Stimulated activated CD8-positive, alpha-beta memory T cell treated with anti-CD3 and anti-CD28 coated beads, Interleukin-2, amount 100 ng/mL, for 1 hour (primary cell): ENCODE measurements around the gene BET1.
"Not testable (repeated sequence)": the region's sequence is repeated elsewhere in the genome, so short reads cannot be mapped to it uniquely, and the experiment has no call there.

ENCODE experiments used
- DNase-seq, 2 donors: peaks; one replicate each; pipeline ENCODE4 v3.0.0-alpha.2; 2020; ENCODE audit warnings: low read depth in 2 of 2

BET1 gene, protein sequence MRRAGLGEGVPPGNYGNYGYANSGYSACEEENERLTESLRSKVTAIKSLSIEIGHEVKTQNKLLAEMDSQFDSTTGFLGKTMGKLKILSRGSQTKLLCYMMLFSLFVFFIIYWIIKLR

DNA sequence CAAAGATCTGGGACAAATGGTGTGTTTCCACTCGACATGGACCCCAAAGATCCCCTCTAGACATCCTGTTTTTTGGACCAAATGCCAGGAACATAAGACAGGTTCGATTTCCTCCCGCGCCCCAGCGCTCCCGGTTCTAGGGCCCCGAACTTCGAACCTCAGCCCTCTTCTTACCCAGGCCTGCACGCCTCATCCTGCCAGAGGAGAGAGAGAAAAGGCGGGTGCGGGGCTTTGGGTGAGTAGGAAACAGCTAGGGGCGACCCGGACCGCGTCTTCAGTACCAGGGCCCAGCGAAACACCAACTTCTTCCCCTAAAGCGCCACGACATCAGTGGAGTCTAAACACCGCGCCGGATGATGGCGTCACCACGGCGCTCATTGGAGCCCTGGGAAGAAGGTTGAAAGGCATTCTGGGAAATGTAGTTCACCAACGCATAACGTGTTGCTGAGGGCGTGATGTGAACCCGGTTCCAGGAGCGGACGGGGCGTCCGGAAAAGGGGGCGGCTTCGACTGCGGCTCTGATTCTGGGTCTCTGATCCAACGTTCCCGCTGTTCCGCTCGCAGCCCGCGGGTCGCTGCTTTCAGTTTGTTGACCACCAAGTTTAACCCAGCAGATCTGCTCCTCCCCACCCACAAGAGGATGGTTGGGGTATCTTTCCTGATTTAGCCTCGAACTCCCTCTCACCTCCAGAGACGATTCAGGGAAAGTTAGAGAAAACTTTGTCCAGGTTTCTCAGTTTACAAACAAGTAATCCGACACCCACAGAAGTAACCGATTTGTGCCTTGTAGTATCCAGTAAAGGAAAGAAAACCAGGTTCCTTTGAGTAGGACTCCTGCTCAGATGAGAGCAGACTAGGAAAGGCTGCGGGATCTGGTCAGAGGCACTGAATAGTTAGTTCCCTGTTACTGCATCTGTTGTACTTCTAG is at the start of gene BET1:
Gene BET1, minus strand, starts transcription at position 332 of the 928 bp plus-strand sequence. Its CDS starts 139 bp downstream, at position 193.
- DNase-seq, result peak; percentile 84 to 85

DNA sequence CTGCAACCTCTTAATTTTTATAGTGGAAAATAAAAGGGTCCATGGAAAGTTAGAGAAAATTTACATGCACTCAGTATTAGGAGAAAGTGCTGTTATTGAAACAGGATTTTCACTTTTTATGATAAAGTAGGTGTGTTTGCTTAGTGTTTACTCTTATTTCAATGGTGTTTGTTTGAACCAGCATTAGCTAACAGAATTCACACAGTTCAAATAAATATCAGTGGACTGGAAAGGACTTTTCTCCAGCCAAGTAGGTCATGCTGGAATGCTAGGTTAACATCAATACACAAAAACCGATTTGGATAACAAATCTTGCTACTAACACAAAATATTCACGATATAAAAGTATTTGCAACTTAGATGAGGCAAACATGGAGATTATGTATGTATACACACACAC is 49.4 kb upstream of the BET1 start:
- DNase-seq, result no peak

DNA sequence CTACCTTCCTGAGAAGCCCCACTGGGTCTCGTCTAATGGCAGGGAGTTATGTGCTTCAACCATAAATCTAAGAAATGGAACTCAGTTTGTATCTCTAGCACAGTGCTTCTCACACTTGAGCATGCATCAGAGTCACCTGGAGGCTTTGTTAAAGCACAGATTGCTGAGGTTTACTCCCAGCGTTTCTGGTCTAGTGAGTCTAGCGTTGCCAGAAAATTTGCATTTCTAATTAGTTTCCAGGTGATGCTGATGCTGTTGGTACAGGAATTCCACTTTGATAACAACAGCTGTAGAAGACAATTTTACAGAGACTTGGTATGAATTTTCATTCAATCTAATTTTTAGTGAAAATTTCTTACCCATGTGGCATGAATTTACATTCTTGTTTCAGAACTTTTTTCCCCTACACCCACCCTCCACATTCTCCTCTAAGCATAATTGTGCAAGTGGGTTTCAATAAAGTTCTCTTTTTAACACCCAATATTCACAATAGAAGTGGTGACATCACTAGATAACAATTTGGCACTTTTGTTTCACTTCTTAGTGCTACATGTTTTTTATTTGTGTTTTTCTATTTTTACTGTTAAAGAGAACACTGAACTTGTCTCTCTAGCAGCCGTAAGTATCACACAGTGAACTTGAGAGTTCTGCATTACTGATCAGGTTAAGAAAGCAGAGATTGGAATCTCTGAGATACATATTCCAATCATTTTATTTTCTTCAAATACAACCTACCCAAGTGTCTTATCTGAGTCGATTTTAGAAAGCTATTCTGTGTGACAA is 48.4 kb upstream of the BET1 start:
- DNase-seq, result no peak

DNA sequence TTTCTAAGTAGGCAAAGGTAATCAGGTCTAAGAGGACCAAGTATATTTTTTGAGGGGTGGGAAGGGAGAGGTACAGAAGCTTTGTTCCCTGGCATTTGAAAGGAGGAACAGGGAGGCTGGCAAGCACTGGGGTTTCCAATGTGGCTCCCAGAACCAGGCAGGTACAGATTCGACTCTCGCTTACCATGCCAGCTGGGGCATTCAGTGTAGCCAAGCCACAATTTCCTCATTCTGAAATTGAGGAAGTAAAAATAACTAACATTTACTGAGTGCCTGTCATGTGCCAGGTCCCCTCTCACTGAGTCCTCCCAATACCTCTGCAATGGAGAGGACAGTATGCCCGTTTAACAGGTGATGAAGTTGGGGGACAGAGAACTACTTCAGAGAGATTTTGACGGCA is 45.9 kb upstream of the BET1 start:
- no peak for DNase-seq

DNA sequence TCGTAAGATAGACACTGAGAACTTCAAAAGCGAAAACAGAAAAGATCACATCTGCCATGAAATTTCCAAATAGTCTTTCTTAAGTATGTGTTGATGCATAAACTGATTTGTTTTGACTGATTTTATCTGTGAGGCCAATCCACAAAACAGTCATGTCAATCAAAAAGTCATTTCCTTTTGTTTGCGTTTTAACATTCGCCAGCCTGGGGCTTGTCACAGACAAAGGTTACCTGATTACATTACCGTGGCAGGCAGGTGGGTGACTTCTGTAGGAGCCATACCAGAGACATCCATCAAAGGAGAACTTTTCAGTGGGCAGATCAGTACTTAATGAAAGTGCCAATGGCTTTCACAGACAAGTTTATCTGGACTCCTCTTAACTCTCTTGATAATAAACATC is 45.5 kb upstream of the BET1 start:
- no peak for DNase-seq

DNA sequence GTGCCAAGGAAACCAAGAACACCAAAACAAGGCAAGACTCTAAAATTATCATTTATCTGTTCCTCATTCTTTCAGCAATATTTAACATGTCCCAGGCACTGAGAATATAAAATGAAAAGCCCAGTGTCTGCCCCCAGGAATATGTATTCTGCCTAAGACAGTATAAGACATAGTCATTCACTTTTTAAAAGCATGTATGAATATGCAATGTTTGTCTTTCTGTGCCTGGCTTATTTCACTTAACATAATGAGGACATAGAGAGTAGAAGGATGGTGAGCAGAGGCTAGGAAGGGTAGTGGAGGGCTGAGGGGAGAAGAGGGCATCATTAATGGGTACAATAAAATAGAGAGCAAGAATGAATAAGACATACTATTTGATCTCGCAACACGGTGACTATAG is 44.6 kb upstream of the BET1 start:
- DNase-seq, result no peak

DNA sequence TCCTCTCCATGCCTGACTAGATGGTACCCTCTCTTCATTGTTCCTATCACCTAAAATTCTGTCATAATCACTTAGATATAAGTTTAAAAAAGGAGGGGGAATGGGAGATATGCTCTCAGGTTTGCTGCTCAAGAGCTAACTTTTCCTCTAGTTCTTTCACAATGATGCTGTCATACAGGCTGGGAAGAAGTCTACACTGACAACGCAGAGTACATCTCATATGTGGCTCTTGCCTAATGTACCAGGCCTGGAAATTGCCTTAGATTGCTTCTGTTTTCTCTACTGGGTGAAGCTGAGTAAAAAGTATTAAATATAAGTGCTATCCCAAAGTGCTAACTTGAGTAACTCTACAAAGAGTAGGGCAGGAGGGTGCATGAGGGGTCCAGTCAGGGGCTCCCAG is 43.8 kb upstream of the BET1 start:
- DNase-seq, result no peak

DNA sequence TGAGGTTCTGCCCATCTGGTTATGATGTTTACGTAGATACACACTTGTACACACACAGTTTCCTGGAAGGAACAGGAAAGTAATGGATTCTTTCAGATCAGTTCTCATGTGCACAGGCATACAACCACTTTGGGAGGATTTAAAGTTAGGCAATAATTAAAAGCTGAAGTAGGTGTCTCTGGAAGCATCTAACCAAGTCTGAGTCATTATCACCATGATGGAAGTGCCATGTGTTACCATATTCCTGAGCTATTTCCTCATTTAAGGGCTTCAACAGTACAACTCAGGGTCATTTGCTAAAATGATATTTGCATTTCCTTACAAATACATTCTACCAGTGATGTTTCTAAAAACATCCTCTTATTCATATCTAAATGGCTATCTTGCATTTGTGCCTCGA is 41.4 kb upstream of the BET1 start:
- no peak for DNase-seq

DNA sequence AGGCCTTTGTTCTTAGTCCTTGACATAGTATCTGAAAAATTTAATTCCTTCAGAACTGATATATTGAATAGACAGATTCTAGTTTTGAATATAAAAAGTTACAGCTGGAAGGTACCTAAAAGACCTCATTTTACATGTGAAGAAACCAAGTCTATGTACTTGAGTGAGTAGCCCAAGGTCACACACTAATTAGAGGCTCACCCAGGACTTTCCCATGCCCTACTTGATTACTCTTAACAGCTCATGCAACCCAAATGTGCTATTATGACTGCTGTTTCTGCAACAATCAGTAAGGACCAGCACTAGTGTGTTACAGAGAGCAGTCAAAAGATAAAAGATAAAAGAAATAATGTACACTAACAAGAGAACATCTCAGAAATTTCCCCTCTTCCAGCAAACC is 40.7 kb upstream of the BET1 start:
- DNase-seq, result no peak

DNA sequence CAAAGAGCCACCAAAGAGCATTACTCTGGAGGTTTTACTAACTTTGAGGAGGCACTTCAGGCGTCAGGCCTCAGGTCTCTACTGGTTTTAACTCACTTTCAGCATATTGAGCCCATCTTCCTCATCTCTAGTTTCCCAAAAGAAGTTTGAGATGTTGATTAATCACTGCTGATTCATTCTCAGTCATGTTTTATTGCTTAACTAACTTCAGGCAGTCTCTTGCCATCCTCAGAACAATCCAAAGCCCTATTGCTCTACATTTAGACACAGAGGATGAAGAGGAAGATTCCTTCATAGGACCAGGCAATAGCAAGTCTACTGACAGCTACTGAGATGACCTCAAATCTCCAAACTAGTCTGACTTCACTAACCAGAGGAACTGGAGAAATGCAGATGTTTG is 39.1 kb upstream of the BET1 start:
- DNase-seq, result no peak

DNA sequence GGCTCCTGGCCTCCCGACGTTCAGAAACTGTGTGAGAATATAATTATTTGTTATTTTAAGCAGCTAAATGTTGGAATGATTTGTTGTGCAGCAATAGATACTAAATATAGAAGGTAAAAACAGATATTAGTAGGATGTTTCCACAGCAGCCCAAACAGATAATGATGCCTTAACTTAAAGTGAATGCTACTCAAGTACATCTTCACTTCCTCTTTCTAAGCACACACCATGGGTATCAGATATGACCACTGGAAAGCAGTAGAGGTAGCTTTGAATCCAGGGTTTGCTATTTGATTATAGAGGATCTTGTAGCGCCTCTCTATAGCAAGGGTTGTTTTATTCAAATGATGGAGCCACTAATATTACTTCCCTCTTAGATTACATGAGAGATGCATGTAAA is 38.2 kb upstream of the BET1 start:
- DNase-seq, result no peak

DNA sequence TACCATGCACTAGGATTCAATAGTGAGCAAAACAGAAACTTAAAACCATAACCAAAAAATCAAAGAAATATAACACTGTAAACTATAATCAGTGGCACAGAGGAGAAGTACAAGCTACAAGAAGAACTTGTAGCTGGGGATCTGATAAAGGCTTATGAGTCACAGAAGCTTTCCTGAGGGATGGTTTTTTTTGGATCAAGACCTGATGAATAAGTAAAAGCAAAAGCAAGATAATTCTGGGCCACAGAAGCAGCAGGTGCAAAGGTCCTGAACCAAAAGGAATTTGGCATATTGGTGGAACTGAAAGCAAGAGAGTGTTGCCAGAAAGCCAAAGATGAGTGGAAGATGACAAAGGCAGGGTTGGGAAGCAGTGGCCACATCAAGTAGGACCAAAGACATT is 37.4 kb upstream of the BET1 start:
- no peak for DNase-seq

DNA sequence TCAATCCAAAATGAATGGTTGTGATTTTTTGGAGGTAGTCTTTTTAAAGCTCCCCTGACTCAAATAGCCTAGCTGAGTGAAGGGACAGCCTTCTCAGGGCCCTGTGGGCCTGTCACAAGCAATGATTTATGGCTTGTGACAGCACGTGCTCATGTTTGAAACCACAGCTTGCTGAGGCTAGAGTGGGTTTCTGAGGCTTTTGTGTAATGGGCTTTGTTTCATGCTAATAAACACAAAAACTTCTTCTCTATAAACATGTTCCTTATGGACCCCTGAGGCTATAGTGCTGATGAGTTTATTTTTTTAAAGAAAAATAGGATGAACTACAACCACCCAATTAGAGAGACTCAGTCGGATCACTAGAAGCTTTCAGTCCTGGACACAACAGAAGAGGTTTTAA is 36.1 kb upstream of the BET1 start:
- DNase-seq, result no peak

DNA sequence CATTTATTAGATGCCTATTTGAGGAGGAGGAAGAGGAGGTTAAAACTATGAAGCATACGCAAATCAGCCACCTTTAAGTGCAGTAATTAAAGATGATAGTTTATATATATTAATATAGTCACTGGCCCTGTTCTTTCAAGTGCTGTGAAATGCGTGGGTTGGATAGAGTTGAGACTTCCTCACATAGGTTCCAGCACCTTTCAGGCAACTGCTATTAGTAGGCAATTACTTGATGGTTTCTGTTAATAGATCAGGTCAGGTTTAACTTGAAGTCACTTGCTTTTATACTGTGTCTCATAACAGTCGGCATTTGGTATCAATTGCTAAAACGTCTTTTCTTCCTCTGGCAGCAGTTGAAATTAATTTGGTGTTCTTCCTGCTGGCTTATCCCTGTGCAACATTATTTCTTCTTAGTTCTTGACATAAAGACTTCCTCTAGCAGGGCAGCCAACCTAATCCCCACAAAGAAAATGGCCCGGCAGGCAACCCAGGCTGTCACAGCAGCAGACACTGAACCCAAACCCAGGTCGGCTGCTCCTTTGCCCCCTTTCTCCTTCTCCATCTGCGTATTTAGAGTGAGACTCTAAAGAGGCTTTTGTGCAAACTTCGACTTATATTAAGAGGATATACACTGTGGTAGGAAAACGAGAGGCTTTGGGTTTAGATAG is 35.3 kb upstream of the BET1 start:
- DNase-seq, result no peak

DNA sequence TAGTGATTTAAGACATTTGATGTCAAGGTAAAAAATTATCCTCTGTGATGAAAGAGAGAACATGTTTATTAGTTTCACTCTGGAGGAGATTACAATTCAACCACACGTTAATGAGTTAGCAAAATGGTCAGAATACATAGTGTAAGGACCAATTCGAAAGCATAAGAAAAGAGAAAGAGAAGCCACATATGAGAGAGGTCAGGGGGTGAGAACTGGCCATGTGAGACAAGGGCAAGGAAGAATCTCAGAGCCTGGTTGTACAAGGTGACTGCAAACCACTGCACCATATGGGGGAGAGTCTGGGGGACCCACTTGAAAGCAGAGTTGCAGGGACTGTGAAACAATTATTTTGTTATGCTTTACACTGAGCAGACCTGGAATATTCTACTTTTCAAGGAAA is 27.7 kb upstream of the BET1 start:
- no peak for DNase-seq

DNA sequence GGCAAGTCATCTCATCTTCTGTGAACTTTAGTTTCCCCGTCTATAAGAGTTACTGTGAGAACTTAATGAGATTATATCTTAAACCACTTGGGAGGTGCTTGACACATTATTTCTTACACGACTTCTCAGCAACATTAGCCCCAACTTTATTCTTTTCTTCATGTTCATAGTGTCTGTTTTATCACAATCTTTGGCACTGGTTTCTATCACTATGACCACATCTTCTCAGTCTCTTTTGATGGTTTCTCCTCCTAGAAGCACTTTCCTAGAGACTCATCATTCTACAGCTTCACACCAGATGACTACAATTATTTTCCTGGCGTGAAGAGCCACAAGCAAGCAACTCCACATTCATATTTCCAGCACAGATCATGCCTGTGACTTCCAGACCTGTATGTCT is 26.5 kb upstream of the BET1 start:
- DNase-seq, result no peak

DNA sequence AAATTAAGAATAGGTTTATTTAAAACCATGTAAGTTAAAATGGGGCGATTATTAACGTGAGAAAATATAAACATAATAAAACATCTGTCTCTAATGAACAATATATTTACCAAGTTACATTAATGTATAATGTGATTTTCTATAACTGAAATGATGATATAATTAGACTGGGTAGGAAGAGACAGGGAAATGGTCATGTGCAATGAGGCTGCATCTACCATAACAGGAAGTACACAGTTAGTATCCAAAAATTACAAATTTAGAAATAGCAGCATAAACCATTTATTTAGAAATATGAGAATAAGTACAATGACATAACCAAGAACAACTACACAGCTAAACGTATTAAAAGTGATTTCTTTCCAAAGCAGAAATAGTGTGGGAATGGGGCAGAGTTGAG is 25.8 kb upstream of the BET1 start:
- no peak for DNase-seq

DNA sequence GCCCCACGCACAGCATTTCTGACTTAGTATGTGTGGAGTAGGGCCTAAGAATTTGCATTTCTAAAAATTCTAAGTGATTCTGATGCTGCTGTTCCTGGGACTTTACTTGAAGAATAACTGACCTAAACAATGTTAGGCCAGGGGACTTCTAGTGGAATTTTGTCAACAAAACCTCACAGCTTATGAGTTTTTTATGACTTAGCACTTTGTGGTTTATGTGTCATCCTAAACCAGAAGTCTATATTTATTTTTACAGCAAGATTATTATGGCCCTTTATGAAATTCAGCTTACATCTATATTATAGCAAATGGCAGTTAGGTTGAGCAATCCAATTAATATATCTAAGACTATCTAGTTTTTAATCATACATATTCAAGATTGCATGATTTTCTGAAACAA is 24.6 kb upstream of the BET1 start:
- no peak for DNase-seq

DNA sequence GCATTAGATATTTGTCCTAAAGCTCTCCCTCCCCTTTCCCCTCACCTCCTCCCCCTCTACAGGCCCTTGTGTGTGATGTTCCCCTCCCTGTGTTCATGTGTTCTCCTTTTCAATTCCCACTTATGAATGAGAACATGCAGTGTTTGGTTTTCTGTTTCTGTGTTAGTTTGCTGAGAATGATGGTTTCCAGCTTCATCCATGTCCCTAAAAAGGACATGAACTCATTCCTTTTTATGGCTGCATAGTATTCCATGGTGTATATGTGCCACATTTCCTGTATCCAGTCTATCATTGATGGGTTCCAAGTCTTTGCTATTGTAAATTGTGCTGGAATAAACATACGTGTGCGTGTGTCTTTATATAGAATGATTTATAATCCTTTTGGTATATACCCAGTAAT is 22.5 kb upstream of the BET1 start:
- not testable (repeated sequence) for DNase-seq

DNA sequence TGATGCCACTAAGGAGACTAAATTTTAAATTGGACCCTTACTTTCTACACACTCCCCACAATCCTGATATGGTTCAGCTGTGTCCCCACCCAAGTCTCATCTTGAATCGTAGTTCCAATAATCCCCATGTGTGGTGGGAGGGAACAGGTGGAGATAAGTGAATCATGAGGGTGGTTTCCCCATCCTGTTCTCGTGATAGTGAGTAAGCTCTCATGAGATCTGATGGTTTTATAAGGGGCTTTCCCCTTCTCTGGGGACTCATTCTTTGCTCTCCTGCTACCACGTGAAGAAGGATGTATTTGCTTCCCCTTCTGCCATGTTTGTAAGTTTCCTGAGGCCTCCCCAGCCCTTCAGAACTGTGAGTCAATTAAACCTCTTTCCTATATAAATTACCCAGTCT is 18.4 kb upstream of the BET1 start:
- DNase-seq, result no peak

DNA sequence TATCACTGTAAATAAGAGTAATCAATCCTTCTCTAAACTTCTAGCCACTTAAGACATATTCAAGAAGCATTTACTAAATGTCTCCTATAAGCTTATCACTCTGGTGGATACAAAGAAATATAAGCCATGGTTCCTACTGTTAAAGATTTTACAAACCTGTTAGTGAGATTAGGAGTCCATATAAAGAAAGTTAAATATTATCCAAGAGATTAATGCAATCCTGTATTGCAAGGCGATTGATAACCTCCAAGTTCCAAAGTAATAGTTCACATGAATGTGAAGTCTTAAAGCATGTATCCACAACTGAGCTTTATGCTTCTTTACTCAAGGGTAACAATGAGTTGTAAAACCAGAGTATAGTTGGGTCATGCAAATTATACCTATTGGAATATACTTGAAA is 12.6 kb upstream of the BET1 start:
- DNase-seq, result no peak

DNA sequence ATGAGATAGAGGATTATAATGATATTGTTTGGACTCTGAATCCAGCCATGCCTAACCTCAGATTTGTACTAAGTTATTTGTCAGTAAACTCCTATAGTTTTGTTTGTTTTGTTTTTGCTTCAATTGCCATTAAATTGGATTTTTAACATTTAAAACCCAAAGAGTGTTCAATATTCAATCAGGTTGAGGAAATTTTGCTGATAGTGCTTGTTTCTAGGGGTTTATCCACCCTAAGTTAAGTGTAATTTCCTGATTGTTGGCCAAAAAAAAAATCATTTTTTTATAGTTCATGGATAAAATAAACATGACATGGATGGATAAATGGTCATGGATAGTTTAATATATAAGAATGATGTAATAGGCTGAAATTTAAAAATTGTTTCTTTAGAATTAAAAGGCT is 11.4 kb upstream of the BET1 start:
- no peak for DNase-seq
